IMR-90 (cell line): ENCODE data around the gene FAM53B. TPM values are rescaled to one million over a fixed set of nuclear protein-coding genes. Genes with fewer than 3 reads are reported as not detected.

ENCODE experiments used
- ATAC-seq: fragments of 200-7000 bp; cut with Tn5 transposase; 2 replicates; pipeline ENCODE4 v1.9.1; 2020; ENCODE audit warnings: low read depth, mild to moderate bottlenecking, moderate library complexity
- BruUV-seq: library from RNA; stranded (reverse); fragments of 400-500 nt; replicated peaks from 2 replicates; lab custom pipeline; 2021; lab: Mats Ljungman, UMichigan
- CTCF ChIA-PET: fragments of 300-600 bp; formaldehyde crosslinking; extraction: SDS; loops from one replicate; lab custom pipeline; 2021; ENCODE audit warnings: antibody characterized with exemption; lab: Yijun Ruan, JAX
- POLR2A ChIA-PET: fragments of 300-600 bp; sonication (Branson Sonifier 250); formaldehyde crosslinking; loops from one replicate; lab custom pipeline; 2022; ENCODE audit warnings: antibody characterized with exemption; ENCODE audit not compliant: unreplicated experiment; lab: Charles Lee
- DNase-seq: peaks from one replicate; pipeline ENCODE4 v3.0.0; 2013
- H2AFZ ChIP-seq: replicated peaks from 2 replicates; pipeline ENCODE3; 2013; ENCODE audit warnings: low read length, mild to moderate bottlenecking; ENCODE audit not compliant: poor library complexity
- H2AK5ac ChIP-seq: 2 replicates; pipeline ENCODE4 v1.6.1; 2013; ENCODE audit warnings: low read depth, low read length, inconsistent platforms
- H2AK9ac ChIP-seq: replicated peaks from 2 replicates; pipeline ENCODE3; 2013; ENCODE audit warnings: mild to moderate bottlenecking, low read depth, low read length, moderate library complexity; ENCODE audit not compliant: poor library complexity
- H2BK120ac ChIP-seq: 2 replicates; pipeline ENCODE4 v1.6.1; 2013; ENCODE audit warnings: low read depth, low read length, inconsistent platforms
- H2BK15ac ChIP-seq: 3 replicates; pipeline ENCODE4 v1.6.1; 2013; ENCODE audit warnings: low read depth, low read length, inconsistent platforms
- H2BK20ac ChIP-seq: 2 replicates; pipeline ENCODE4 v1.6.1; 2013; ENCODE audit warnings: low read depth, mild to moderate bottlenecking, inconsistent platforms, low read length, moderate library complexity
- H2BK5ac ChIP-seq: 2 replicates; pipeline ENCODE4 v1.6.1; 2013; ENCODE audit warnings: mild to moderate bottlenecking, low read depth, low read length, inconsistent platforms; ENCODE audit not compliant: poor library complexity, severe bottlenecking
- H3K14ac ChIP-seq: replicated peaks from 2 replicates; pipeline ENCODE4 v1.6.1; 2013; ENCODE audit warnings: low read depth, low read length, inconsistent platforms
- H3K18ac ChIP-seq: 2 replicates; pipeline ENCODE4 v1.6.1; 2013; ENCODE audit warnings: low read depth, low read length, control low read depth
- H3K23ac ChIP-seq: 2 replicates; pipeline ENCODE4 v1.6.1; 2013; ENCODE audit warnings: low read depth, low read length, inconsistent platforms
- H3K27ac ChIP-seq: 2 replicates; pipeline ENCODE4 v1.5.1; 2013; ENCODE audit warnings: mild to moderate bottlenecking, control low read depth, low read length; ENCODE audit not compliant: insufficient read depth
- H3K27me3 ChIP-seq: 2 replicates; pipeline ENCODE4 v1.6.1; 2013; ENCODE audit warnings: low read length; ENCODE audit not compliant: control insufficient read depth, insufficient read depth
- H3K36me3 ChIP-seq: 2 replicates; pipeline ENCODE4 v1.6.1; 2013; ENCODE audit warnings: low read length, mixed read lengths; ENCODE audit not compliant: control insufficient read depth, insufficient read depth
- H3K4ac ChIP-seq: 2 replicates; pipeline ENCODE4 v1.6.1; 2013; ENCODE audit warnings: low read depth, low read length, inconsistent platforms
- H3K4me1 ChIP-seq: 2 replicates; pipeline ENCODE4 v1.6.1; 2013; ENCODE audit warnings: low read length, mixed read lengths; ENCODE audit not compliant: control insufficient read depth, insufficient read depth
- H3K4me2 ChIP-seq: 2 replicates; pipeline ENCODE4 v1.6.1; 2013; ENCODE audit warnings: low read depth, mild to moderate bottlenecking, control low read depth, low read length, moderate library complexity
- H3K4me3 ChIP-seq: 2 replicates; pipeline ENCODE4 v1.5.1; 2013; ENCODE audit warnings: low read depth, mild to moderate bottlenecking, control low read depth, low read length, moderate library complexity; ENCODE audit not compliant: insufficient read depth
- H3K56ac ChIP-seq: 2 replicates; pipeline ENCODE4 v1.6.1; 2013; ENCODE audit warnings: low read length, inconsistent platforms; ENCODE audit not compliant: insufficient read depth; ENCODE audit errors: extremely low read depth
- H3K79me1 ChIP-seq, 2 experiments: 2 replicates each; pipeline ENCODE4 v1.6.1; 2013; ENCODE audit warnings: low read length in 2 of 2, inconsistent platforms in 1 of 2, low read depth in 1 of 2
- H3K9ac ChIP-seq: 2 replicates; pipeline ENCODE4 v1.6.1; 2013; ENCODE audit warnings: low read depth, low read length, control low read depth
- H3K9me1 ChIP-seq: 2 replicates; pipeline ENCODE4 v1.6.1; 2013; ENCODE audit warnings: low read length, inconsistent platforms; ENCODE audit not compliant: insufficient read depth
- H3K9me3 ChIP-seq: 2 replicates; pipeline ENCODE4 v1.6.1; 2013; ENCODE audit warnings: low read length; ENCODE audit not compliant: control insufficient read depth, insufficient read depth
- H4K20me1 ChIP-seq: 2 replicates; pipeline ENCODE4 v1.6.1; 2013; ENCODE audit warnings: low read length, inconsistent platforms; ENCODE audit not compliant: insufficient read depth
- H4K5ac ChIP-seq: 2 replicates; pipeline ENCODE4 v1.6.1; 2013; ENCODE audit warnings: mild to moderate bottlenecking, low read depth, low read length, control low read depth
- H4K8ac ChIP-seq, 2 experiments: 2 replicates each; pipeline ENCODE4 v1.6.1; 2013; ENCODE audit warnings: low read depth in 2 of 2, low read length in 2 of 2, control low read depth in 1 of 2, inconsistent platforms in 1 of 2
- H4K91ac ChIP-seq: 2 replicates; pipeline ENCODE4 v1.6.1; 2013; ENCODE audit warnings: low read depth, low read length, inconsistent platforms; ENCODE audit not compliant: insufficient read depth
- MAZ ChIP-seq: IDR thresholded peaks from 2 replicates; pipeline ENCODE4 v1.6.1; 2012; ENCODE audit warnings: low read depth, mild to moderate bottlenecking, low read length, improper control_type of control experiment, moderate library complexity, borderline replicate concordance
- whole genome bisulfite sequencing, 2 experiments: methylation state at CpG; one replicate each; pipeline versions ENCODE4 v1.1.5 to v1.1.7; 2013; ENCODE audit warnings: missing lambda C conversion rate in 2 of 2; ENCODE audit not compliant: insufficient read length in 1 of 2; ENCODE audit errors: extremely low coverage in 2 of 2; 5-methylcytosine and 5-hydroxymethylcytosine counted together
- dilution Hi-C: fragments of 300-500 bp; cut with HindIII; formaldehyde crosslinking; loops from one replicate; pipeline ENCODE4 v1.14.3; 2018; ENCODE audit warnings: low sequenced_read_pairs; ENCODE audit not compliant: unreplicated experiment
- in situ Hi-C: fragments of 300-500 bp; cut with MboI; formaldehyde crosslinking; loops from 3 replicates; pipeline ENCODE4 v1.14.3; 2019; ENCODE audit warnings: low sequenced_read_pairs, inconsistent platforms, mixed read lengths
- intact Hi-C: fragments of 100-400 bp; cut with micrococcal nuclease; formaldehyde crosslinking; loops from 2 replicates; pipeline ENCODE4 v1.10.0; 2022
- polyA plus RNA-seq, 3 experiments: library from polyadenylated mRNA; depleted of rRNA; stranded (reverse); fragments of >200 nt; gene quantifications; 2 replicates each; pipeline ENCODE4 v1.2.3, GENCODE V29; 2012; ENCODE audit warnings: low replicate concordance in 1 of 3
- total RNA-seq: library from RNA; depleted of rRNA; stranded (reverse); fragments of >200 nt; gene quantifications from 2 replicates; pipeline ENCODE4 v1.2.3, GENCODE V29; 2012
- TF ChIP-seq, protein P1 (sequence below): conservative IDR thresholded peaks from 2 replicates; pipeline ENCODE4 v1.5.1; 2012; ENCODE audit warnings: mild to moderate bottlenecking, low read depth, low read length, improper control_type of control experiment

FAM53B gene
- total and polyA plus RNA-seq, 2 of the 4 experiments (the other 2 are of a cell fraction), result 3.8 to 5.7 TPM

DNA sequence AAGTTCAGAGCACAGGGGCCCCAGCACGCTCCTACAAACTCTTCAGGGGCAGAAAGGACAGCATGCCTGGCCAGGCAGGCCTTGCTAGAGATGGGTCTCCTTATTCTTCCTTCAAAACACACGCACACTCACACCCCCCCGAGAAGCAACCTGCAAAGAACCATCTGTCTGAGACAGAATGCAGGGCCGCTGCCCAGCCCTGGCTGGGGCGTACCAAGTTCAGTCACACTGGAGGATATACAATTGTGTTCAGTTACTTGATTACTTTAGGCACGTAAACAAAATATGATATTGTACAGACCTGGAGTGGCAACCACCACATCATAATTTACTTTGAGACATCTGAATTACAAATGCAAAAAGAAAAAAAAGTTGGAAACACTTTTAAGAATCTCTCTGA lies 5.7 kb downstream of the FAM53B start (continued):
- TF ChIP-seq, protein P1, sequence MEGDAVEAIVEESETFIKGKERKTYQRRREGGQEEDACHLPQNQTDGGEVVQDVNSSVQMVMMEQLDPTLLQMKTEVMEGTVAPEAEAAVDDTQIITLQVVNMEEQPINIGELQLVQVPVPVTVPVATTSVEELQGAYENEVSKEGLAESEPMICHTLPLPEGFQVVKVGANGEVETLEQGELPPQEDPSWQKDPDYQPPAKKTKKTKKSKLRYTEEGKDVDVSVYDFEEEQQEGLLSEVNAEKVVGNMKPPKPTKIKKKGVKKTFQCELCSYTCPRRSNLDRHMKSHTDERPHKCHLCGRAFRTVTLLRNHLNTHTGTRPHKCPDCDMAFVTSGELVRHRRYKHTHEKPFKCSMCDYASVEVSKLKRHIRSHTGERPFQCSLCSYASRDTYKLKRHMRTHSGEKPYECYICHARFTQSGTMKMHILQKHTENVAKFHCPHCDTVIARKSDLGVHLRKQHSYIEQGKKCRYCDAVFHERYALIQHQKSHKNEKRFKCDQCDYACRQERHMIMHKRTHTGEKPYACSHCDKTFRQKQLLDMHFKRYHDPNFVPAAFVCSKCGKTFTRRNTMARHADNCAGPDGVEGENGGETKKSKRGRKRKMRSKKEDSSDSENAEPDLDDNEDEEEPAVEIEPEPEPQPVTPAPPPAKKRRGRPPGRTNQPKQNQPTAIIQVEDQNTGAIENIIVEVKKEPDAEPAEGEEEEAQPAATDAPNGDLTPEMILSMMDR, result no peak

- no peak overlapping the region for H2AK5ac ChIP-seq
- no peak overlapping the region for H2BK15ac ChIP-seq
- no peak overlapping the region for H3K18ac ChIP-seq
- no peak overlapping the region for H2AK9ac ChIP-seq
- ChIA-PET CTCF (no interaction called here), POLR2A (no interaction called here)
- no peak overlapping the region for H3K56ac ChIP-seq
- no peak overlapping the region for H2AFZ ChIP-seq
- no peak overlapping the region for H2BK20ac ChIP-seq
- no TSS peak for BruUV-seq
- H3K4me1 ChIP-seq, result peaks cover 24% of the 10 kb centered on the region
- no peak for DNase-seq
- H4K8ac ChIP-seq, result no peak overlapping the region
- no peak overlapping the region for H3K4me3 ChIP-seq
- peaks cover 4% of the 10 kb centered on the region; the same call in 1 of the 2 replicates for H3K9me1 ChIP-seq
- H2BK5ac ChIP-seq, result no peak overlapping the region
- dilution Hi-C loops, result no loop called here
- WGBS, 2 experiments, result 86% methylated on average over 1 of the region's 2 CpGs; no CpG with 5 or more reads in 1 of the 2 experiments
- intact Hi-C loops, result no loop called here
- no peak overlapping the region for H4K91ac ChIP-seq
- no peak for ATAC-seq
- no peak overlapping the region for H2BK120ac ChIP-seq
- peaks cover 29% of the 10 kb centered on the region for H4K20me1 ChIP-seq
- no peaks in the 10 kb centered on the region for H3K36me3 ChIP-seq
- H3K9ac ChIP-seq, result no peak overlapping the region
- no peak overlapping the region; the same call in 1 of the 2 replicates for H3K4ac ChIP-seq
- H3K23ac ChIP-seq, result no peak overlapping the region
- peaks cover 3 to 59% of the 10 kb centered on the region in 2 experiments for H3K79me1 ChIP-seq
- H3K9me3 ChIP-seq, result no peaks in the 10 kb centered on the region
- no peak overlapping the region for H3K14ac ChIP-seq
- no peak overlapping the region for H3K27ac ChIP-seq
- TF ChIP-seq MAZ, result no peak
- in situ Hi-C loops, result no loop called here
- H4K5ac ChIP-seq, result no peak overlapping the region
- no peaks in the 10 kb centered on the region for H3K27me3 ChIP-seq
- no peak overlapping the region for H3K4me2 ChIP-seq
Measured at GRCh38 chr10:124737708-124738107, 6.5 kb downstream of the FAM53B start.
